ENCODE results near the gene TUBG1. TPM values are rescaled to one million over a fixed set of nuclear protein-coding genes. Genes with fewer than 3 reads are reported as not detected.
"Not testable (repeated sequence)": the region's sequence is repeated elsewhere in the genome, so short reads cannot be mapped to it uniquely, and the experiment has no call there.

TUBG1 gene
- polyA plus RNA-seq, 5 donors, result 32.2 to 46.9 (median 34.9) TPM

GRCh38 chr17:42577532-42578281 lies 31.8 kb upstream of the TUBG1 start, which contains the start of gene PSMC3IP:
Gene PSMC3IP, minus strand, starts transcription at chr17:42577729. Its CDS starts 43 bp downstream, at chr17:42577686.
- DNase-seq, result peak; percentile 90 to 91

GRCh38 chr17:42578282-42578869 lies 31.1 kb upstream of the TUBG1 start:
- peak; percentile 65 to 70 for DNase-seq

DNA sequence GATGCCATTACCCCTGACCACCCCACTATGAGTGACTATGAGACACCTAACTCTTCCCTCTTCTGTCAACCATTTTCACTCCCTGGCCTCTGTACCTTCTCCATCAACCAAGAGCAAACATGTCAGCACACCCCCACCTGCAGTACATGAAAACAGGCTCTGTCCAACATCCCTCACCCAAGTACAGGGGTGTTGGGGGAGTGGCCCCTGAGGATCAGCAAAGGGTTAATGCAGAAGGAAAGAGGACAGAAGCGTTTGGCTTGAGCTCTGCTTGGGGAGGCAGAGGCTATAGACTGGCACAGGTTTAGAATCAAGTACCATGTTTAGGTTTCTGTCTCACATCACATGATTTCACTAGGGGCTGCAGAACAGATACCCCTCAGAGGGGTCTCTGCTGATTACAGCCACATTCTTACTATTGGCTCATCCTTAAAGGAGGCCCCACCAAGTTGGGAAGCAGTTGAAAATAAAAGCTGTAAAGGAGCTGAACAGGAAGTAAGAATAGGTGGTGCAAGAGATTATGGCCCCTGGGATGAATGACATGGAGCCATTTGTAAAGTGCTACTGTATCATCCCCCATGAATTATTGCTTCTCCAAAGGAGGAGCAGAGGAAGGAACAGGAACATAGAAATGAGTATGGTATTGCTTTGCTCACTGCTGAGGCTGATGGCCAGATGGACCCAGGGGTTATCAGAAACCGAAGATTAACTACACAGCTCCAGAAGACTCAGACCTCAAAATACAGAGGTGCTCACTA lies 29.5 kb upstream of the TUBG1 start:
- no peak for DNase-seq

- no peak for DNase-seq
Observed at GRCh38 chr17:42581744-42582270, 27.7 kb upstream of the TUBG1 start.

GRCh38 chr17:42584880-42585279 lies 24.6 kb upstream of the TUBG1 start:
- no peak for DNase-seq

DNA sequence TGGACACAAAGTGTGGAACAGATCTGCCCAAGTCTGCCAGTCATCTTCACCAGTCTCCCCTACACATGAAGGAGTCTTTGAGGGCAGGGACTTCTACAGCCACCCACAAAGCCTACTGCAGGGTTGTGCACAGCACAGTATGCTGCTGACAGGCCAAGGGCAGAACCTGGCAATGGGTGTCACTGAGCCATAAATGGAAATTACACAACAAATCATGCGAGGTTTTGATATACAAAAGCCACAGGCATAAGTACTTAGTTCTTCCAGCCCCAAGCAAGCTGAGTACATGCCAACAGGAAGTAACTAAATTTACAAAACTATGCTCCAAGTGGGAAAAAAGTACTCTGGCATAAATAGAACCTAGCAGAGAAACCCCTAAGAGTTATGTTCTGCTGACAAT lies 24.1 kb upstream of the TUBG1 start:
- DNase-seq, result no peak

DNA sequence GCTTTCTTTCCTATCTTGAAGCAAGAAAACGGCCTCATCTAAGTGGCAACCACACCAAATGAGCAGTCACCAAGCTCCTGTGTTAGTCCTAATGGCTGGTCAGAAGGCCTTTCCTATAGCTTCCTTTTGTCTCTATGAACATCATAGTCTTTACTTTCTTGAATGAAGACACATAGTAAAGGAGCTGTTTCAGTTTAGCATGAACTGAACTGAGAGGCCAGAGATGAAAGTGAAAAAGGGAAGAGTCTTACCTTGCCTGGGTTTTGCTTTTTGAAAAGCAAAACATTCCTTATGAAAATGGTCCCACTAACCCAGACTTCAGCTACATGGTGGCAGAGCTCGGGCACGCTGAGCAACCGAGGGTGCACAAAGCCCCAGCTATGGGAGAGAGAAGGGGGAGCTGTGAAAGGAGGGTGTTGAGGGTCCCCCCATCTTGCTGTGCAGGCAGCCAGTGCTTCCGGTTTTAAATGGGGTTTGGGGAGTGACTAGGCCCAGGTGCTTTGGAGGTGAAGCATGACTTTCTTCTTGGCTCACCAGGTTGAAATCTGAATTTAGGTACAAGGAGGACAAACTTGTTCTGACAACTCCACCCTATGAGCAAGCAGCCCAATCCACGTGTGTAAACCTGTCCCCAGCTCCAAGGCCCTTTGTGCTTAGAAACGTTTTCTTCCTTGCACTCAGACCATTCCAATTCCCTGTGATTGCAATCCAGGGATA lies 22.8 kb upstream of the TUBG1 start:
- no peak for DNase-seq

GRCh38 chr17:42590886-42591285 lies 18.6 kb upstream of the TUBG1 start:
- no peak for DNase-seq

DNA sequence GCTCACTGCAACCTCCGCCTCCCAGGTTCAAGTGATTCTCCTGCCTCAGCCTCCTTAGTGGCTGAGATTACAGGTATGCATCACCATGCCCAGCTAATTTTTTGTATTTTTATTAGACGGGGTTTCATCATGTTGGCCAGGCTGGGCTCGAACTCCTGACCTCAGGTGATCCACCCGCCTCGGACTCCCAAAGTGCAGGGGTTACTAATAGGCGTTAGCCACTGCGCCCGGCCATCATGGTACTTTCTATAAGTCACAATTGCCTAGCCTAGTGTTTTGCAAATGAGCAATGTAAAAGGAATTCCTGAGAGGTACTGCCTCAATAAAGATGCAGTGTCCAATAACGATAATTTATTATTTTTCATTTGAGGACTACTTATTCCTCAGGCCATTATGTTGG lies 18.1 kb upstream of the TUBG1 start:
- DNase-seq, result no peak

GRCh38 chr17:42596386-42596785 lies 13.1 kb upstream of the TUBG1 start:
- DNase-seq, result no peak

DNA sequence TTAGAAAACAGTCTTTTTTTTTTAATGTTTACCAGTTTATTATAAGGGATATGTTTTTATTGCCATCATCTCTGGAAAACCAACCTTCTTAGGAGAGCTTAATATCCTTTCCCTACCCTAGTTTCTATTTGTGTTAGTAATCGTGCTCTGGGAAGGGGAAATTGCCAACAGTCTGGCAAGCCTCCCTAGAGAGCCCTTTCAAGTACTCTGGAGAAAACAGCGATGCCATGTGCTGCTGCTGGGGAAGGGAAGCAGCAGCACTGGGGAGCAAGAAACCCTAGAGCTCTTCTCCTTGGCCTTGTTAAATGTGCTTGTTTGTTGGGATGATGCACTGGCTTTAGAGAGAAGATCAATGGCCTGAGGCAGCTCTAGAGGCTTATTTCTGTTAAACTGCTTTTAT lies 10.6 kb upstream of the TUBG1 start:
- no peak for DNase-seq

DNA sequence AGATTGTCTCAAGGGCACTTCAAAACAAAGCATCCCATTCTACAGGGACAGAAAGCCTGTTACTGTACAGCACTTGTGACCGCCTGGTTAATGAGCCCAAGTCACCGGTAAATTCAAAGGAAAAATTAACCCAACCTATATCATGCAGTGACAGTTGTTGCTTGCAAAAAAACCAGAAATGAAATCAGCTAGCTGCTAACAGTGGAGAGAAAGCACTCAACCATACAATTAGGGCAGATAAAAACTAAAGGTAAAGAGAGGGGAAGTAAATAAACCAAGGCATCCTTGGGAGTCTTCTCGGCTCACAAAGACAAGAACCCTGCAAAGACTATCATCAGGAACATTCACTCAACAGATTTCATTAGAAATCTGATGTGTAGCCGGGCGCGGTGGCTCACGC lies 6.2 kb upstream of the TUBG1 start:
- DNase-seq, result no peak

- DNase-seq, result no peak
Observed at GRCh38 chr17:42607769-42608168, 1.7 kb upstream of the TUBG1 start.

DNA sequence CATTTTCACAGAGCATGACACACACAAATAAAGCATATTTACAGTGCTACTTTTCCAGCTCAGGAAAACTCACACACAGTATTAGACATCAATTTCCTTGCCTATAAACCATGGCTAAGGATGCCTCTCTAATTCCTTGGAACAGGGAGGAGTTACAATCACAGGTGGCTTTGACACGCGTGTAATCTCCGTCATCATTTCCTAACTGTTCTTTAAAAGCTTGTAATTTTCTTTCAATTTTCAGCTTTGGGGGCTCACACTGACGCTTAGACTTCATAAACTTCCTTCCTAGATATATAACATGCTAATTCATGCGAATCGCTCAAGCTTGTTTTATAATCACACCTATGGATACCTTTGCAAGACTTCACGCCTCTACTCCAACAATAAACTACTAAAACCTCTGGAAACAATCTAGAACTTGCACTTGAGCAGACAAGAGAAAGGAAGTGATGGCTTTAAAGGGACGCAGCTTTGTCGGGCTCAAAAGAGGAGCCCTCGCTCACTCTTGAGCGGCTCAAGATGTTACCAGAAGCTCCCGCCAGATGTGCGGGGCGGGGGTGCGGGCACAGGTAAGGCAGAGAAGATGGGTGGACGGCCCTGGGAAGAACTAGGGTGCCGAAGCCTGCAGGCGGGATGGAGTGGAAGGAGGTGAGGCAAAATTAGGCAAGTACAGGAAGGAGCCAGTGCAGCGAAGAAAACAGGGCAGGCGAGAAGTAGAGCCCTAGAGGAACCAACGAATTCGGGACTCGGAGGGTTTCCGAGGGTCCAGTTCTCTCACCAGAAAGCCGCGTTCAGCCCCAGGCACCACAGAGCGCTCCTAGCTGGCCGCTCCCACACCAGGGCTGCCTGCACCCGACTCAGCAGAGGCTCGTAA lies 940 bp upstream of the TUBG1 start:
- DNase-seq, result no peak

GRCh38 chr17:42609814-42610801 lies 625 bp downstream of the TUBG1 start:
- DNase-seq, result not testable (repeated sequence)

GRCh38 chr17:42612013-42612412 lies 2.5 kb downstream of the TUBG1 start:
- no peak for DNase-seq

GRCh38 chr17:42613699-42614295 lies 4.3 kb downstream of the TUBG1 start:
- no peak for DNase-seq

- no peak for DNase-seq
Observed at GRCh38 chr17:42617956-42618431, 8.5 kb downstream of the TUBG1 start.

Measured in right lung (tissue), 5 donors.